PC-3 (cell line): ENCODE measurements around the gene ZMYND15. TPM values are rescaled to one million over a fixed set of nuclear protein-coding genes. Genes with fewer than 3 reads are reported as not detected.

Experiments
- ATAC-seq: fragments of 200-7000 bp; cut with Tn5 transposase; 2 replicates; pipeline ENCODE4 v1.9.1; 2020; ENCODE audit warnings: mild to moderate bottlenecking, moderate library complexity
- BruUV-seq: library from RNA; stranded (reverse); fragments of 400-500 nt; replicated peaks from 2 replicates; lab custom pipeline; 2021; lab: Mats Ljungman, UMichigan
- CTCF ChIA-PET: fragments of 300-600 bp; sonication (Branson Sonifier 250); formaldehyde crosslinking; loops from one replicate; lab custom pipeline; 2022; ENCODE audit warnings: antibody characterized with exemption; lab: Charles Lee
- POLR2A ChIA-PET: fragments of 300-600 bp; sonication (Branson Sonifier 250); formaldehyde crosslinking; loops from one replicate; lab custom pipeline; 2022; ENCODE audit warnings: antibody characterized with exemption; ENCODE audit not compliant: unreplicated experiment; lab: Charles Lee
- DNase-seq: peaks from one replicate; pipeline ENCODE4 v3.0.0-alpha.2; 2015
- H2AFZ ChIP-seq: fragments of 300-600 bp; sonication (generic); 2 replicates; pipeline ENCODE4 v1.6.0; 2016; ENCODE audit warnings: antibody characterized with exemption, low read length
- H3F3A ChIP-seq: fragments of 300-600 bp; sonication (generic); one replicate; pipeline ENCODE4 v1.6.0; 2017; ENCODE audit warnings: antibody characterized with exemption, low read length, control low read depth, mild to moderate bottlenecking; ENCODE audit not compliant: unreplicated experiment
- H3K27ac ChIP-seq: fragments of 300-600 bp; sonication (generic); 2 replicates; pipeline ENCODE4 v1.5.1; 2016; ENCODE audit warnings: mild to moderate bottlenecking, low read length
- H3K27me3 ChIP-seq: fragments of 300-600 bp; sonication (generic); 2 replicates; pipeline ENCODE4 v1.6.1; 2016; ENCODE audit warnings: low read length, mixed read lengths
- H3K36me3 ChIP-seq: fragments of 300-600 bp; sonication (generic); 2 replicates; pipeline ENCODE4 v1.6.1; 2016; ENCODE audit warnings: low read depth, mixed run types, low read length, mixed read lengths
- H3K4me1 ChIP-seq: fragments of 300-600 bp; sonication (generic); 2 replicates; pipeline ENCODE4 v1.5.1; 2016; ENCODE audit warnings: low read length; ENCODE audit not compliant: insufficient read depth
- H3K4me2 ChIP-seq: fragments of 300-600 bp; sonication (generic); 2 replicates; pipeline ENCODE4 v1.6.0; 2016; ENCODE audit warnings: low read length
- H3K4me3 ChIP-seq: fragments of 300-600 bp; sonication (generic); 2 replicates; pipeline ENCODE4 v1.5.1; 2016; ENCODE audit warnings: mild to moderate bottlenecking, low read length, mixed read lengths
- H3K79me2 ChIP-seq: fragments of 300-600 bp; sonication (generic); 2 replicates; pipeline ENCODE4 v1.6.1; 2017; ENCODE audit warnings: low read length, mixed read lengths
- H3K9ac ChIP-seq: fragments of 300-600 bp; sonication (generic); 2 replicates; pipeline ENCODE4 v1.6.0; 2016; ENCODE audit warnings: mild to moderate bottlenecking, low read length
- H3K9me2 ChIP-seq: fragments of 300-600 bp; sonication (generic); replicated peaks from 2 replicates; pipeline ENCODE4 v1.6.1; 2016; ENCODE audit warnings: mixed run types, low read length, mixed read lengths
- H3K9me3 ChIP-seq: fragments of 300-600 bp; sonication (generic); 2 replicates; pipeline ENCODE4 v1.6.1; 2016; ENCODE audit warnings: low read length, mixed read lengths
- H4K20me1 ChIP-seq: fragments of 300-600 bp; sonication (generic); 2 replicates; pipeline ENCODE4 v1.6.1; 2016; ENCODE audit warnings: low read length, mixed read lengths
- EZH2 ChIP-seq: fragments of 300-600 bp; sonication (generic); IDR thresholded peaks from one replicate; pipeline ENCODE4 v1.6.1; 2017; ENCODE audit warnings: antibody characterized with exemption, mild to moderate bottlenecking, low read length; ENCODE audit not compliant: unreplicated experiment
- EZH2phosphoT487 ChIP-seq: fragments of 300-600 bp; sonication (generic); IDR thresholded peaks from 2 replicates; pipeline ENCODE4 v1.6.1; 2018; ENCODE audit warnings: mild to moderate bottlenecking, antibody characterized with exemption, low read length, borderline replicate concordance
- intact Hi-C: fragments of 100-400 bp; cut with micrococcal nuclease; formaldehyde crosslinking; loops from 2 replicates; pipeline ENCODE4 v1.9.0; 2023
- total RNA-seq: library from RNA; depleted of rRNA; stranded (reverse); fragments of >200 nt; gene quantifications from 2 replicates; pipeline ENCODE4 v1.2.3, GENCODE V29; 2014
- TF ChIP-seq, protein P1 (sequence below): fragments of 300-600 bp; sonication (generic); conservative IDR thresholded peaks from 2 replicates; pipeline ENCODE4 v1.5.1; 2017; ENCODE audit warnings: antibody characterized with exemption, low read depth, mild to moderate bottlenecking, low read length

The ZMYND15 gene
- total RNA-seq, 1 experiment from 2014 or later = 0.51 TPM

DNA sequence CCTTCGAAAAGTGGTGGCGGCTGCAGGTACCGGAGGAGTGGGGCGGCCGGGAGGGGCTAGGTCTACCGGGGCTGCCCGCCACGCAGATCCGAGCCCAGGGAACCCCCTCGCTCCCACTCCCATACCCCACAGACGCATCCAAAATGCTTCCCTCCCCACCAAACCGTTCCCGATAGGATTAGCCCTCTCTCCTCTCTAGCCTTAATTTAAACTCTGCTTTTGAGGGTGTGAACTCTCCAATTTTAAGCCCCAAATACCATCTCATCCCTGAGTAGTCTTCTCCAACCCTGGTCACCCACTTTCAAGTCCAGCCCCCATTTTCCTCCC is 355 bp downstream of the ZMYND15 start:
- no peak for TF ChIP-seq EZH2phosphoT487
- TF ChIP-seq, protein P1, sequence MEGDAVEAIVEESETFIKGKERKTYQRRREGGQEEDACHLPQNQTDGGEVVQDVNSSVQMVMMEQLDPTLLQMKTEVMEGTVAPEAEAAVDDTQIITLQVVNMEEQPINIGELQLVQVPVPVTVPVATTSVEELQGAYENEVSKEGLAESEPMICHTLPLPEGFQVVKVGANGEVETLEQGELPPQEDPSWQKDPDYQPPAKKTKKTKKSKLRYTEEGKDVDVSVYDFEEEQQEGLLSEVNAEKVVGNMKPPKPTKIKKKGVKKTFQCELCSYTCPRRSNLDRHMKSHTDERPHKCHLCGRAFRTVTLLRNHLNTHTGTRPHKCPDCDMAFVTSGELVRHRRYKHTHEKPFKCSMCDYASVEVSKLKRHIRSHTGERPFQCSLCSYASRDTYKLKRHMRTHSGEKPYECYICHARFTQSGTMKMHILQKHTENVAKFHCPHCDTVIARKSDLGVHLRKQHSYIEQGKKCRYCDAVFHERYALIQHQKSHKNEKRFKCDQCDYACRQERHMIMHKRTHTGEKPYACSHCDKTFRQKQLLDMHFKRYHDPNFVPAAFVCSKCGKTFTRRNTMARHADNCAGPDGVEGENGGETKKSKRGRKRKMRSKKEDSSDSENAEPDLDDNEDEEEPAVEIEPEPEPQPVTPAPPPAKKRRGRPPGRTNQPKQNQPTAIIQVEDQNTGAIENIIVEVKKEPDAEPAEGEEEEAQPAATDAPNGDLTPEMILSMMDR = no peak
- TF ChIP-seq EZH2 = no peak
- intact Hi-C loops = no loop called here
- Histone ChIP-seq H3K4me3 (peak overlapping the region; percentile 86), H3K27ac (no peak overlapping the region), H3K4me2 (peak overlapping the region; percentile 96), H4K20me1 (no peaks in the 10 kb centered on the region), H3K9me3 (no peaks in the 10 kb centered on the region), H3K27me3 (no peaks in the 10 kb centered on the region), H3K36me3 (no peaks in the 10 kb centered on the region), H3K9ac (peak overlapping the region; percentile 74; the same call in 1 of the 2 replicates), H2AFZ (peak overlapping the region; percentile 68), H3F3A (no peaks in the 10 kb centered on the region), H3K9me2 (no peaks in the 10 kb centered on the region), H3K4me1 (peaks cover 6% of the 10 kb centered on the region), H3K79me2 (peaks cover 6% of the 10 kb centered on the region; the same call in 1 of the 2 replicates)
- ATAC-seq (no peak), DNase-seq (no peak)
- POLR2A ChIA-PET = no interaction called here
- no TSS peak for BruUV-seq
- CTCF ChIA-PET = no interaction called here

DNA sequence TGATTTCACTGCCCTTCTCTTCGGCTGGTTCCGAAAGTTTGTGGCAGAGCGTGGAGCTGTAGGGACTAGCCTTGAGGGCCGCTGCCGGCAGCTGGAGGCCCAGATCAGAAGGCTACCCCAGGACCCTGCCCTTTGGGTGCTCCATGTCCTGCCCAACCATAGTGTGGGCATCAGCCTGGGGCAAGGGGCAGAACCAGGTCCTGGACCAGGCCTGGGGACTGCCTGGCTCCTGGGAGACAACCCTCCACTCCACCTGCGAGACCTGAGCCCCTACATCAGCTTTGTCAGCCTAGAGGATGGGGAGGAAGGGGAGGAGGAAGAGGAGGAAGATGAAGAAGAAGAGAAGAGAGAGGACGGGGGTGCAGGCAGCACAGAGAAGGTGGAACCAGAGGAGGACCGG is 951 bp downstream of the ZMYND15 start:
- no peak overlapping the region for H3K4me3 ChIP-seq
- no peak overlapping the region for H2AFZ ChIP-seq
- intact Hi-C loops = no loop called here

DNA sequence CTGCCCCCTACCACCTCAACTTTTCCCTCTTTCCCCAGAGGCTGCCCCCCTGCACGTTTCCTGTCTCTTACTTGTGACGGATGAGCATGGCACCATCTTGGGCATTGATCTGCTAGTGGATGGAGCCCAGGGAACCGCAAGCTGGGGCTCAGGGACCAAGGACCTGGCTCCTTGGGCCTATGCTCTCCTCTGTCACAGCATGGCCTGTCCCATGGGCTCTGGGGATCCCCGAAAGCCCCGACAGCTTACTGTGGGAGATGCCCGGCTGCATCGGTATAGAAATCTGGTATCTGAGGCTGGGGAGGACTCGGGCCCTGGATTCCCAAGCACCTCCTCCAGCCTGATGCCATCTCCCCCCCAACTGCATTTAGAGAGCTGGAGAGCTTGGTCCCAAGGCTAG is 1.9 kb downstream of the ZMYND15 start:
- Histone ChIP-seq H3K4me1 (peaks cover 6% of the 10 kb centered on the region), H3K27ac (no peak overlapping the region), H3K9ac (no peak overlapping the region), H3K4me3 (no peak overlapping the region), H3K9me3 (no peaks in the 10 kb centered on the region), H3K79me2 (peaks cover 6% of the 10 kb centered on the region; the same call in 1 of the 2 replicates), H3K4me2 (no peak overlapping the region), H3F3A (no peaks in the 10 kb centered on the region), H3K27me3 (no peaks in the 10 kb centered on the region), H3K36me3 (no peaks in the 10 kb centered on the region), H3K9me2 (no peaks in the 10 kb centered on the region), H2AFZ (no peak overlapping the region), H4K20me1 (no peaks in the 10 kb centered on the region)
- CTCF ChIA-PET = no interaction called here
- intact Hi-C loops = no loop called here
- no peak for DNase-seq
- POLR2A ChIA-PET = no interaction called here
- no TSS peak for BruUV-seq
- TF ChIP-seq, protein P1 = no peak
- TF ChIP-seq EZH2phosphoT487 (no peak), EZH2 (no peak)
- no peak for ATAC-seq

More for the DNA sequence above, 951 bp downstream of the ZMYND15 start:
- Histone ChIP-seq H3K79me2 (peaks cover 6% of the 10 kb centered on the region; the same call in 1 of the 2 replicates), H3K36me3 (no peaks in the 10 kb centered on the region), H3K4me2 (no peak overlapping the region), H3K9me2 (no peaks in the 10 kb centered on the region), H4K20me1 (no peaks in the 10 kb centered on the region), H3K9me3 (no peaks in the 10 kb centered on the region), H3K4me1 (peaks cover 6% of the 10 kb centered on the region), H3K27me3 (no peaks in the 10 kb centered on the region), H3K27ac (no peak overlapping the region), H3K9ac (no peak overlapping the region), H3F3A (no peaks in the 10 kb centered on the region)
- TF ChIP-seq, protein P1 = no peak
- TF ChIP-seq EZH2 (no peak), EZH2phosphoT487 (no peak)
- ChIA-PET POLR2A (no interaction called here), CTCF (no interaction called here)
- BruUV-seq = no TSS peak
- ATAC-seq (no peak), DNase-seq (no peak)
